GM21717 (cell line): ENCODE data around the gene GALNT15.
A peak's percentile ranks its signal among the peaks of the same experiment; 100 is the strongest.

Experiments
- ATAC-seq: cut with Tn5 transposase; IDR thresholded peaks from one replicate; pipeline ENCODE4 v1.9.1; 2021; ENCODE audit warnings: mild to moderate bottlenecking, moderate library complexity; ENCODE audit not compliant: unreplicated experiment

GALNT15 gene

DNA sequence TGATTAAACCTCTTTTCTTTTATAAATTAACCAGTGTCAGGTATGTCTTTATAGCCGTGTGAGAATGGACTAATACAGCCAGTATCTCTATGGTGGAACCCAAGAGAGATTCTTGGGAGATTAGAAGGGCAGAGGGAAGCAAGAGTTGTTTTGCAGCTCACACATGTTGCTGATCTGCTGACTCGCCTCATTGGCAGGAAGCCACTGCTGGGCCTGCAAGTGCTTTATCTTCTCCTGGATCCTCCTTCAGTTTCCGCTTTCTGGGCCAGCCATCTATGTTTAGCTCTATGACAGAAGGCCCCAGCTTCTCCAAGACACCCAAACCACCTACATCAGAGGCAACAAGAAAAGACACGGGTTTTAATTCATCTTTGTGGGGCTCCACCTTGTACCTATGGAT is 23.4 kb upstream of the GALNT15 start:
- no peak for ATAC-seq

GRCh38 chr3:16168211-16168610 is 6.3 kb upstream of the GALNT15 start:
- no peak for ATAC-seq

- ATAC-seq, result no peak
Observed at GRCh38 chr3:16171009-16171408, 3.5 kb upstream of the GALNT15 start.

DNA sequence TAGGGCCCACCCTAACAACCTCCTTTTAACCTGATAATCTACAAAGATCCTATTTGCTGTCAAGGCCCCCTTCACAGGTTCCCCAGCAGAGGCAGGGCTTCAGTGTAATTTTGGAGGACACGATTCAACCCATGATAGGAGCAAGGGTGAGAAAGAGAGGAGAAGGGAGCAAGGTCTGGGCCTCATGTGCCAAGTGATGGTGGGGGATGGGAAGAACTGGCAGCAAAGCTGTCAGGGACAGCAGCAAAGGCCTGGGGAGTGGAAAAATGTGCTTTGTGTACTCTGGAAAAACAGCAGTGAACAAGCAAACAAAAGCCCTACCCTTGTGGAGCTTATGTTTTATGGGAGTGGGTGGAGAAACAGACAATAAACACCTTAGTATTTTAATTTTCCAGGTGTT is 2.7 kb upstream of the GALNT15 start:
- no peak for ATAC-seq

DNA sequence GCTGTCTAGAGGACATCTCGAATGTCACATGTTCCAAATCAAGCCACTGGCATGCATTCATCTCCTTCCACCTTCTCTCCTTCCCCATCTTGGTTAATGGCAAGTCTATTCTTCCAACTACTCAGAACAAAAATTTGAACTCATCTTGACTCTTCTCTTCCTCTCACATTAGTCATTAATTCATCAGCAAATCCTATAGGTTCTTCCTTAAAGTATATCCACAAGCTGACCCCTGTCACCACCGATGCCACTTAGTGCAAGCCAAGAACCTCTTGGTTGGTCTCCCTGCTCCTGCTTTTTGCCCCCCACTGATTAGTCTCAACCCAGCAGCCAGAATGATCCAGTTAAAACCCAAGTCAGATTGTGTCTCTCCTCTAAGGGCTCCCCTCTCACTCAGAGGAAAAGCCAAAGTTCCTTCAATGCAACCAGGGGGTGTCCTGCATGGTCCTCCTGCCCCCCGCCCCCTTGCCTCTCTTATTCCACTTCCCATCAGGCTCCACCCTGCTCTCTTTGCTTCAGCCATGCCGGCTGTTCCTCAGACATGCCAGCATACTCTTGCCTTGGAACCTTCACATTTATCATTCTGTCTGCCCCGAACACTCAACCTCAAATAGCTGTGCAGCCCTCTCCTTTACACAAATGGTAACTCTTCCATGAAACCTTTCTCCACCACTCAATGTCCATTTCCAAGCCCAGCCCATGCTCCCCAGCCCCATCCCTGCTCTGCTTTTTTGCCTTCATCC is 1.0 kb upstream of the GALNT15 start:
- ATAC-seq, result no peak

- no peak for ATAC-seq
Observed at GRCh38 chr3:16174026-16174355, 489 bp upstream of the GALNT15 start.

DNA sequence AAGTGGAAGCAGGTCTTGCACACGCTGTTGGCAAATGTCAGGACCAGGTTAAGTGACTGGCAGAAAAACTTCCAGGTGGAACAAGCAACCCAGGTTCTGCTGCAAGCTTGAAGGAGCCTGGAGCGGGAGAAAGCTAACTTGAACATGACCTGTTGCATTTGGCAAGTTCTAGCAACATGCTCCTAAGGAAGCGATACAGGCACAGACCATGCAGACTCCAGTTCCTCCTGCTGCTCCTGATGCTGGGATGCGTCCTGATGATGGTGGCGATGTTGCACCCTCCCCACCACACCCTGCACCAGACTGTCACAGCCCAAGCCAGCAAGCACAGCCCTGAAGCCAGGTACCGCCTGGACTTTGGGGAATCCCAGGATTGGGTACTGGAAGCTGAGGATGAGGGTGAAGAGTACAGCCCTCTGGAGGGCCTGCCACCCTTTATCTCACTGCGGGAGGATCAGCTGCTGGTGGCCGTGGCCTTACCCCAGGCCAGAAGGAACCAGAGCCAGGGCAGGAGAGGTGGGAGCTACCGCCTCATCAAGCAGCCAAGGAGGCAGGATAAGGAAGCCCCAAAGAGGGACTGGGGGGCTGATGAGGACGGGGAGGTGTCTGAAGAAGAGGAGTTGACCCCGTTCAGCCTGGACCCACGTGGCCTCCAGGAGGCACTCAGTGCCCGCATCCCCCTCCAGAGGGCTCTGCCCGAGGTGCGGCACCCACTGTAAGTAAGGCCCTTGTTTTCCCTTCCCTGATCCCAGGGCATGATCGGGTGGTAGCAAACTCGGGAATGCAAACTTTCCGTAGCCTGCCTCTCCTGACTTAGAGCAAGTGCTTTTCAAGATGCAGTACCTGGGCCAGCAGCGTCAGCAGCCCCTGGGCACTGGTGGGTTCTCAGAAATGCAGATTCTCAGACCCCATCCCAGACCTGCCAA is 759 bp downstream of the GALNT15 start:
- ATAC-seq, result no peak

- no peak for ATAC-seq
Observed at GRCh38 chr3:16176391-16177030, 2.0 kb downstream of the GALNT15 start.

DNA sequence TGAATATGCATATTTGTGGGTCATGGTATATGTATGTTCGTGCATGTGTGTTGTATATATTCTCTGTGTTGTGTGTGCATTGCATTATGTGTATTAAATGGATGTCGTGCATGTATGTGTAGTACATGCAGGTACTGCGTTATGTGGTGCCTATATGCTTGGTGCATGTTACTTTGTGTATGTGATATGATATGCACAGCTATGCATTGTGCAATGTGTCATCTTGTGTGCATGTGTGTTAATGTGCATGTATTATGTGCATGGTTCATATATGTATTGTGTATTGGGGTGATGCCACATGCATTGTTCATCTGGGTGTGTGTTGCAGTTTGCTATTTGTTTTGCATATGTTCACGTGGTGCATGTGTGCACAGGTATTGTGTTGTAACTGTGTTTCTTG is 2.9 kb downstream of the GALNT15 start:
- no peak for ATAC-seq

DNA sequence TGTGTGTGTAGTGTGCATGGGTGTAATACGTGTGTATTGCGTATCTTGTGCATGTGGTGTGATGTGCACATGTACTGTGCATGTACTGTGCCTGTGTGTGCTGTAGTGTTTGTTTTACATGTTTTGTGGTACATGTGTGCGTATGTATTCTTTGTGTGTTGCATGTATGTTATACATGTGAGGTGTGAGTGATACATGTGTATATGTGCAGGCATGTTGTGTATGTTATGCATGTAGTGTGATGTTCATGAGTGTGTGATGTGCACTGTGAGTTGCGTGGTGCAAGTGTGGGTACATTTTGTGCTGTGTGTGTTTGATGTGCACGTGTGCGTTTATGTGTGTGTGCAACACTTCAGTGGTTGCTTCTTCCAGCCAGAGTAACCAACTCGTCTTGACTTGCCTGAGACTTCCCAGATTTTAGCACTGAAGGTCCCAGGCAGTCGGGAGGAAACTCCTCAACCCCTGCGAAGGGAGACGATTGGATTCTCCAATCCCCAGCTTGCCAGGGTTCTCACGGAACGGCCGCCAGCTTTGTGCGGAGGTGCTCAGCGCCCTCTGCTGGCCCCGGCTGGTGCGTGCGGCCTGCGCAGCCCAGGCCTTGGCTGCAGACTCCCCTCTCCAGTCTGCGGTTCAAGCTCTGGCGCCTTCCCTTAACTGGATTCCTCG is 3.6 kb downstream of the GALNT15 start:
- ATAC-seq, result peak; percentile 62

- no peak for ATAC-seq
Observed at GRCh38 chr3:16178628-16178988, 4.1 kb downstream of the GALNT15 start.

DNA sequence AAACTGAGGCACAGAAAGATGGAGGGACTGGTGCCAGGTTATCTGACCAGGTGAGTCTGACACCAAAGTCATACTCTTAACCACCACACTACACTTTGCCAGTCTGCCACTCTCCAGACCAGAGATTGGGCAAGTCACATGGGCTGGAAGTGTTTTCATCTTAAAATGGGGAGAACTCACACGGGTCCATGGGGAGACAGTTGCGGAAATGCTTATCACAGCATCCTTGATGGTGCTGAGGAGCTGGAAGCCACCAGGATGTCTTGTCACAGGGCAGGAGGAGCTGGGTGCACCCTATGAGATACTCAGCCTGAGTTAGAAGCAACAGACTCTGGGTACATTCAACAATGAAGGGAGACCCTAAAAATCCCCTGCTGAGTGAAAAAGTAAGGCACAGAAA is 4.8 kb downstream of the GALNT15 start:
- ATAC-seq, result no peak

DNA sequence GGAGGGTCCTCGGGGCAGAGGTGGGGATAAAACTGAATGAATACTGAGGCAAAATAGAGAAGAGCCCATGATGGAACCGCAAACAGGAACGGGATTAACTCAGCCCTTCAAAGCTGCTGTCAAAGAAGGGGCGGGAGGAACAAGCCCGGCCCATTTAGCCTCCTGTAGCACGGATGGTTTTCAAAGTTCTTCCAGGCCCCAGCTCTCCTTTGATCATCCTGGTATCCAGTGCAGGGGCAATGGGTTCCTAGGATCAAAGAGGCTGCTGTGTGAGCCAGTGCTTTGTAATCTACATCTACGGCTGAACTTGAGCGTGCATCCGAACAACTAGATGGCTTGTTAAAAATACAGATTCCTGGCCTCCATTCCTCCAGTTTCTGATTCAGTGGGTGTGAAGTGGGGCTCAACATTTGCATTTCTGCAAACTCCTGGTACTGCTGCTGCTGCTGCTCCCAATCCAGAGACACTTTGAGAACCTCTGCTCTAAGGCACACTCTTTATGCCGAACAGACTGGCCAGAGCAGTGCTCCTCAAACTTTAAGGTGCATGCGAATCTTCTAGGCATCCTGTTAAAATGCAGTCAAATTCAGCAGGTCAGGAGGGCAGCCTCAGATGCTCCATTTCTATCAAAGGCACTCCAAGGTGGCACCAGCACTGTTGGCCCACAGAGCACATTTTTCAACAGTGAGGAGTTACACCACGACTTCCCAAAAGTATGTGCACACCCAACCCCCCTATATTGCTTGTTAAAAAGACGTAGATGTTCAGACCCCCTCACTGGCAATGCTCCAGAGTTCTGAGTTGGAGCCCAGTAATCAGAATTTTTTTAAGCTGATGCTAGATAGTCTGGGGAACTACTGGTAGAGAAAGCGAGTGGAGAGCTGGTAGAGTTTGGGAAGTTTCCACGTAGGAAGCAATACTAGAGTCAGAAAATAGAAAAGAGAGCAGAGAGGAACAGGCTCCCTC is 5.6 kb downstream of the GALNT15 start:
- ATAC-seq, result no peak

DNA sequence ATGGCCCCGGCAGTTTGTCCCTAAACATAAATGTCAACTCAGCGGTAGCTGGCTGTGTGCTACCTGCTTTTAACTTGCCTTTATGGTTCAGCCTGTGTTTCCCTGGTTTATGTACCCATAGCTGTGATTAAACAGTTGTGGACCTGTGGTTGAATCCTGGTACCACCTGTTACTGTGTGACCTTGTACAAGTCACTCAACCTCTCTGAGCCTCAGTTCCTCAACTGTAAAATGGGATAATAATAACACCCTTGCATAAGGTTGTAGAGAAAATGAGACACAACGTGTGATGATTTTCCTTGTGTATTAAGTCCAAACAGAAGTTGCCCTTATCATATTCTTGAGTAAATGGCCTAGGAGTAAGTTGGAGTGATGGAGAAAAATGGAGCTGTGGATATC is 6.3 kb downstream of the GALNT15 start:
- ATAC-seq, result no peak

GRCh38 chr3:16181361-16181760 is 6.9 kb downstream of the GALNT15 start:
- ATAC-seq, result no peak

GRCh38 chr3:16182183-16182582 is 7.7 kb downstream of the GALNT15 start:
- no peak for ATAC-seq

GRCh38 chr3:16182612-16183011 is 8.1 kb downstream of the GALNT15 start:
- ATAC-seq, result no peak

GRCh38 chr3:16183082-16183481 is 8.6 kb downstream of the GALNT15 start:
- ATAC-seq, result no peak

- ATAC-seq, result no peak
Observed at GRCh38 chr3:16183601-16184270, 9.3 kb downstream of the GALNT15 start.

DNA sequence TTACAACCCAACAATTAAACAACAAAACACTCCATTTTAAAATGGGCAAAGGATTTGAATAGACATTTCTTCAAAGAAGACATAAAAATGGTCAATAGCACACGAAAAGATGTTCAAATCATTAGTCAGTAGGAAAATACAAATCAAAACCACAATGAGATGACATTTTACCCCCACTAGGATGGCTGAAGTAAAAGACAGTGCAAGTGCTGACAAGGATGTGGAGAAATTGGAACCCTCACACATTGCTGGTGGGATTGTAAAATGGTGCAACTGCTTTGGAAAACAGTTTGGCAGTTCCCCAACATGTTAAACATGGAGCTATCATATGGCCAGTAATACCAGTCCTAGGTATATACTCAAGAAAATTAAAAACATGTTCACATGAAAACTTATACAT is 11.6 kb downstream of the GALNT15 start:
- no peak for ATAC-seq
